ENCODE results near the gene ERBB4. TPM values are rescaled to one million over a fixed set of nuclear protein-coding genes. Genes with fewer than 3 reads are reported as not detected.
"Not testable (repeated sequence)": the region's sequence is repeated elsewhere in the genome, so short reads cannot be mapped to it uniquely, and the experiment has no call there.

The ERBB4 gene
- total RNA-seq, 1 donor from 2014 or later: 0.17 TPM

DNA sequence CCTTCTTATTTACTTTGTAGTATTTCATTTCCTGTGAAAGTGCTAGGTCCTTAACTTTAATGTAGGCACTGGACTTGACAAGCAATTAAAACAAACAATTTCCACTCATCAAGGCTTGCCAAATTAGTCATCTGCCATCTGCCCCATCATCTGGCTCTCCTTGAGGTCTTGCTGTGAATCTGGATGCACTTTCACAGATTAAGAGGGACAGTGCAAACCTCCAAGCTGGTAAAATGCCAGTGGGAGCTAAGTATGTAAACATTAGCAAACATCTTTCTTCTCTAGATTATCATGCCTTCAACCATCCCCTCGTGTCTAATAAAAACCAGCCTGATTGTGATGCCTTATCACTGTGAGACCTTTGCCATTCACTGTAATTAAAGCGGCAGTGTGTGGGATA lies 402.9 kb downstream of the ERBB4 start:
- DNase-seq: peak; percentile 11

DNA sequence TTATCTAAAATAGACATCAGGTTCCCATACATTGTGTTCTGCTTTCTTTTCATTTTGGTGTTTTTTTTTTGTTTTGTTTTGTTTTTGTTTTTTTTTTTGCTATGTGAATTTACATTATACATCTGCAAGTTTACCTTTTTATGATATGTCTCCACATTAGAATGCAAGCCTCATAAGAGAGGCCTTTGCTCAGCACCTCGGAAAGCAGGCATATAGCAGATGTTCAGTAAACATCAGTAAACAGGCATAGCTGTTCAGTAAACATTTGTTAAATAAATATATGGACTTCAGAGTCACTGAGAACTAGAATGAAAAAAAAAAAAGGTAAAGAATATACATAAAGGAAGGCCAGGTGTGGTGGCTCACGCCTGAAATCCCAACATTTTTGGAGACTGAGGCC lies 405.3 kb downstream of the ERBB4 start:
- DNase-seq: no peak

DNA sequence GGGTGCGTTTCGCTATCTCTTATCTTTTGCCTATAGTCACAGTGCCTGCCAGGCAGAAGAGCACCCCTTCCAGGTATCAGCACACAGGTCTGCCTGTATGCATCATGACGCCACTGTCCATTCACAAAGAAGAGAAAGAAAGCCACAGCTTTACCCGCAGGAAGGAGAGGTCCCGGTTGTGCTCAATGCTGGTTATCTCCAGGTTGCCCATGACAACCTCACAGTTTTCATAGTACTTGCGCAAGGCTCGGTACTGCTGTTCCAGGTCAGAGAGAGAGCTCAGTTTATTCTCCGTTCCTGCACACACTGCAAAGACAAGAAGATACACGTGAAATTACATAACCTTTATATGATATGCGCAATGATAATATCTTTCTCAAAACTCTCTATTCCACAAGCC lies 414.0 kb downstream of the ERBB4 start:
- no peak for DNase-seq

DNA sequence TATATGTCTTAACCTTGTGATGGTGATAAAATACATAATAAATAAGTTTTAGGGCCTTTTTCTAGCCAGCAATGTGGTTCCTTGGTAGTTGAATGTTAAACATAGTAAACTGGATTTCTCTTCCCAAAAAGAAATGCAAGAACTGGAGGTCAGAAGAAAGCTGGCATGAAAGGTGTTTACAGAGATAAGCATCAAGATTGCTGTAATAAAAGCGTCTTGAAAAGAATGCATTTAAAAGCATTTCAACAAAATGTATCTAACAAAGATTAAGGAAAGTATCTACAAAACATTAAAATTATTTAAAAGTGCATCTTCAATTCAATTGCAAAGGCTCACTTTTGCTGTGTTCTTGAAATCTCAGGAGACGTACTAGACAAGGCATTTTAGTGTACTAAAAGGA lies 419.0 kb downstream of the ERBB4 start:
- no peak for DNase-seq

DNA sequence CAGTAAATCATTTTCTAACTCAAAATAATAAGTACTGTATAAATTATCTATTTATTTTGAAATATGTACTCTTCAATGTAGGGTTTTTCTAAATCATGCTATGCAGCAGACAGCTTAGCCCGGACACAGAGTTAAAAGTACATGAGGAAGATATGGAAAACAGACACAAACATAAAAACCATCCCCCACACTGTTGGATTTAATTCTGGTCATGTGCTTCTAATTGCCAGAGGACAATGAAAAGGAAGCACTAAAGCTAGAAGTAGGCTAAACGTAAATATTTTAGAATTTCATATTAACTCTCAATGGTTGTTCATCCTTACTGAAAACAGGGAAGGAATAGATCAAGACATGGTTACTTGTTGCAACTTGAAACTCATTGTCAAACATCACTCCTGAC lies 420.7 kb downstream of the ERBB4 start:
- DNase-seq: peak; percentile 7

DNA sequence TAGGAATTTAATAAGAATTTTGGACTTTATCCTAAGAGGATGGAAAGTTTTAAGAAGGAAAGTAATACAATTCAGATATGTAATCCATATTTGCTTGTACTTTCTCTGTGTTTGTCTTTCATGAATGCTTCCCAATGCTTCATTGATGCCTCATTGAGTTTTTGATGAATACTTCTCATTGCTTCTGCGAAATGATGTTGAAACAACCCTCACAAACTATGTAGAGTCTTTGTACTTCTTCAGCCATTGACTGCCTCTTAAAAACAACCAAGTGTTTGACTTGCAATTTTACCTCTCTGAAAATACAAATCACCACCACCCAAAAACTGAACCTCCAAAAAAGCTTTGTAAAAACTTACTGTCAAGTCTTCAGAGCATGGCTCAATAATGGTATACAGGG lies 424.1 kb downstream of the ERBB4 start:
- no peak for DNase-seq

DNA sequence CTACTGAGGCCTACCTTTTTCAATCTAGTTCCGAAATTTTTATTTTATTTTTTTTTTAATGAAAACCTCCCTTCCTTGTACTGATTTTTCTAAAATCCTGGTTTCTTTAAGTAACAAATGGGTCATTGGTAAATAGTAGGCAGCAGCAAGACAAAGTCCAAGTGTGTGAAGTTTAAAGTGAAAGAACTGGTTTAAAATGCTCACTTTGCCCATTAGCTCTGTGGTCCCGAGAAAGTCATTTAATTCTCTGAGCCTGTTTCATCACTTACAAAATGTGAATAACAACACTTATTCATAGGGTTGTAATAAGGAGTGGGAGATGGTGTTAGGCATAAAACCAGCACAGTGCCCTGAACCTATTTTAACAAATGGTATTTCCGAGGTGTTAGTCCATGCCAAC lies 426.2 kb downstream of the ERBB4 start:
- no peak for DNase-seq

DNA sequence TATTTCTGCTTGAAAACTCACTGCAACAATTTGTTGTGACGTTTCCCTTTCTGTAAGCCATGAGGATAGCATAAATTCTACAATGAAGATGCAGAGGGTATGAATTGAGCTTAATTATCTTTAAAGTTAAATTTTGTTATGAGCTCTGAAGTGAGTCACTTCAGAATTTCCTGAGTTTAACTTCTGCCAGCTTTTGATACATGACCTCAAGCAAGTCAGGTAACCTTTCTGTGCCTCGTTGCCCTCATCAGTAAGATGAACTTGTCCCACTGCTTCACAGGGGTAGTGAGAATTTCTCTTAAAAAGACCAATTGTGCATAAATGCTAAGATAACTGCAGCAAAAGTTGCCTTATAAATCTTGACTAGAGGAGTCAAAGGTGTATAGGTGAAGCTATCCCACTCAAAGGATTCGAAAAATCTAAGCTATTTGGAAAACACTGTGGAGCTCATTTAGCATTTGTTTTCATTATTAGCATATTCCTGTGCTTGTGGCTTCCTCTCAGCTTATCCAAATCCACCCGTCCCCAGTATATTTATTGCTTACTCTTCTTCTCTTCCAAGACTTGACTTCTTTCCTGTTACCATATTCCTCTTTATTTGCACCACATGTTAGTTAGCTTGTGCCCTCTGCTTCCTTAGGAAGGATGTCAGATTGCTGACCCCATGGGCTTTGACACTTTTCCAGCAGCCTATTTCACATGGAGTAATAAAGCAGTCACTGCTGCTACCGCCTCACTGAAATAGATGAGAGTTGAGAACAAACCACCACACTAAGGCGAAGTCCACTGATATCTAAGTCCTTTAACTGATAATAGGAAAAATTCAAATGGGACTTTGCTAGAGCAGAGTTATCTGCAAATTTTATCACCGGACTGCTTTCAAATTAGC lies 428.6 kb downstream of the ERBB4 start:
- DNase-seq: peak; percentile 79

DNA sequence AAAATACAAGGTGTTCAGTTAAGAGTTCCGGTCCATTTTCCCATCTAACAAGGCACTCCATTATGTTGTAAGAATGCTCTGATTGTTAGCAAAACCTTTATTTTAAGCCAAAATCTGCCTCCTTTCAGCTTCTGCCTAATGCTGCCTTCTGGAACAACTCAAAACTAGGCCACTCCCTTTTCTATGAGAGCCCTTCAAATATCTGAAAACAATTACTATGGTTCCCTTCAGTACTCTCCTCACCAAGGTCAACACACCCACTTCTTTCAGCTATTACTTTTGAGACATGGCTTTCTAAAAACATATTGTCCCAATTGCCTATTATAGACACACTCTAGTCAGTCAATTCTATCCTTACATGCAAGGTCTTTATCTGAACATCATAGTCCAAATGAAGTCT lies 429.4 kb downstream of the ERBB4 start:
- peak; percentile 12 for DNase-seq

DNA sequence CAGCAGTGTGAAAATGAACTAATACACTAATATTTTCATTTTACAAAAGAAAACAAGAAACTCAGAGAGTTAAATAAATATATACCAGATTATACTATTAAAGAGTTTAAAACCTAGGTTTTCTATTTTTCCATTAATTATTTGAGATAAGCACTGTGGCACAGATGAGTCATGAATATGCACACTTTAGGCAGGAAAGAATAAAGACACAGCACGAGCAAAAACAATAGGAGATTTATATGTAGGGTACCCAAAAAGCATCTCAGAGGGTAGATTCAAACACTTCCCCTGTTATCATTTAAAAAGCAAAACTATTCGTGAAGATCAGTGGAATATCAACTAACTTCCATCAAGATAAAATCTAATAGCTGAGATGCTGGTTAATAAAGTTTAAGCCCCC lies 430.6 kb downstream of the ERBB4 start:
- peak; percentile 36 for DNase-seq

DNA sequence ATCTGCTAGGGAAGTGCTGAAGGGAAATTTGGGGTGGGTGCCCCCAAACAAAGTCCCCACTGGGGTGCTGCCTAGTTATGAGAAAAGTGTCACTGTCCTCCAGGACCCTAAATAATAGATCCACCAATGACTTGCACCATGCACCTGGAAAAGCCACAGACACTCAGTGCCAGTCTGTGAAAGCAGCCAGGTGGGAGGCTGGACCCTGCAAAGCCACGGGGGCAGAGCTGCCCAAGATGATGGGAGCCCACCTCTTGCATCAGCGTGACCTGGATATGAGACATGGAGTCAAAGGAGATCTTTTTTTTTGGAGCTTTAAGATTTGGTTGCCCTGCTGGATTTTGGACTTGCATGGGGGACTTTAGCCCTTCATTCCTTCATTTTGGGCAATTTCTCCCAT lies 431.6 kb downstream of the ERBB4 start:
- DNase-seq: no peak

DNA sequence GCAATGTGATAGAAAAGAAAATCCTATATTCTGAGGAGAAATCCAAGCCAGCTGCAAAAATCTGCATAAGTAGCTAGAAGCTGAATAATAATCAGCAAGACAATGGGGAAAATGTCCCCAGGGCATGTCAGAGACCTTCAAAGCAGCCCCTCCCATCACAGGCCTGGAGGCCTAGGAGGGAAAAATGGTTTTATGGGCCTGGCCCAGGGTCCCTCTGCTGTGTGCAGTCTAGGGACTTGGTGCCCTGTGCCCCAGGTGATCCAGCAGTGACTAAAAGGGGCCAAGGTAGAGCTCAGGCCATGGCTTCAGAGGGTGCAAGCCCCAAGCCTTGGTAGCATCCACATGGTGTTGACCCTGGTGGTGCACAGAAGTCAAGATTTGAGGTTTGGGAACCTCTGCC lies 432.1 kb downstream of the ERBB4 start:
- not testable (repeated sequence) for DNase-seq

DNA sequence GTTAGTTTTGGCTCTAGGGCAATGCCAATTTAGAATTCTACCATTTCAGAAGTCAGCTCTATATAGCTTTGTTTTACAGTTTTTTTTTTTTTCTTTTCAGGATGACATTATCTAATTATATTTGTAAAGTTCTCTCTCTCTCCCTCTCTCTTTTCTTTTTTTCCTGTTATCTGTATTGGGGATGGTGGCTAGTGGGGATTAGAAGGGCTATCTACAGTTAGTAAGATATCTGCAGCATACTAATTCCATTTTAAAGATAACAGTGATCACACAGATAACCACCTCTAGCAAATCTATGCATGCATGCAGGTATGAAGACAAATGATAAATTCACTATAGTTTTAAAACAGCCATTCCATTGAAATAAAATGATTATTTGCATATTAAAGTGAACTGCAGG lies 438.9 kb downstream of the ERBB4 start:
- no peak for DNase-seq

DNA sequence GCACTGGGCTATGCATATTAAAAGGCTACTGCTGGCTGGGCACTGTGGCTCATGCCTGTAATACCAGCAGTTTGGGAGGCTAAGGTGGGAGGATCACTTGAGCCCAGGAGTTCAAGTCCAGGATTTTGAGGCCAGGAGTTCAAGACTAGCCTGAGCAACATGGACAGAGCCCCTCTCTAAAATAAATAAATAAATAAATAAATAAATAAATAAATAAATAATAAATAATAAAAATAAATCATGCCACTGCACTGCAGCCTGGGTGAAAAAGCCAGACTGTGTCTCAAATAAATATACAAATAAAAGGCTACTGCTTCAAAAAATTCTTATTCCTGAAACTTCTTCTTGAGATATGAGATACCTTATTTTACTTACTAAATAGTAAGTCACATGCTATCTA lies 439.6 kb downstream of the ERBB4 start:
- DNase-seq: no peak

DNA sequence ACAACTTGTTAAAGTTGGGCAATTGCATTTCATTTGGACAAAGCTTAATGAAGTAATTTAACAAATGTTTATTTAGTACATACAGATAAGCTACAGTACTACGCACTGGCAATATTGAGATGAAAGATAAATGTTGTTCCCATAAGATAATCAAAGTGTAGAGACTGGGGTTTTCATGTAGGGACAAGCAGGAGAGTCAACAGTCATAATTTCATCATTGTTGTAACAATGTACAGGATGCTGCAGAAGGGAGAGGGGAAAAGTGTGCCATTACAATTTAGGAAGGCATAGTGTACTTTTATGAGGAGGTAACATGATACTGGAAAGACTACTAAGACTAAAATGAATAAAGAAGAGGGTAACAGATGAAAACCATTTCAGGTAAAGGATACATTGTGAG lies 441.6 kb downstream of the ERBB4 start:
- no peak for DNase-seq

DNA sequence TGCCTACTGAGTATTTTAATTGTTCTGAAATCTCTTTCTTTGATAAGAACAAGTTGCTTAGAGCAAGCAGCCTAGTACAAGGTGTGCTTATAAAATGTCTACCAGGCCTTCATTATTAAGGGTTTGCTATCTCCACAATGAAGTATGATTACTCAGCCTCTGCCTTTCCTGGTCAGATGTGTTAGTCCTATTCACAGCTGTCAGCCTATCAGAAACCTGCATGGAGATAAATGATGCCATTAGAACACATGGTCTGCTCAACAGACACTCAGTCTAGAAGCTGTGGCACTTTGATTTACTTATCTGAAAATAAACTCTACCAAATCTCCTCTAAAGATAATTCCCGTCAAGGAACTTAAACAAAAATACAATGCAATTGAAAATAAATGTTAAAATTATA lies 448.7 kb downstream of the ERBB4 start:
- DNase-seq: no peak

DNA sequence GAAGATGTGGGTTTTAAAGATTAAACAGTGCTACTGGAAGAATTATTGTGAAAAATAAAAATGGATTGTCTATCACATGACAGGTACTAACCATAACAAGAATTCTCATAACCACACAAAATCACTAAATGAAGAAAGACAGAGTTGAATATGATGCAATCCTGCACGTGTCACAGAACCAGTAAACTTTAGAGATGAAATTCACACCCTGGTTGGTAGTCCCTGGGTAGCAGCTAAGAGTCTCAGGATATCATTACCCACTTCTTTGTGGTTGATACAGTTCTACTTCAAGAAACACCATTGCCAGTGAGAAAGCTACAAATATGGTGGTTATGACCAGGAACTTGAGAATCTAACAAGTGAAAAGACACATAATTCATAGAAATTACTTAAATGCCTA lies 450.2 kb downstream of the ERBB4 start:
- DNase-seq: no peak

DNA sequence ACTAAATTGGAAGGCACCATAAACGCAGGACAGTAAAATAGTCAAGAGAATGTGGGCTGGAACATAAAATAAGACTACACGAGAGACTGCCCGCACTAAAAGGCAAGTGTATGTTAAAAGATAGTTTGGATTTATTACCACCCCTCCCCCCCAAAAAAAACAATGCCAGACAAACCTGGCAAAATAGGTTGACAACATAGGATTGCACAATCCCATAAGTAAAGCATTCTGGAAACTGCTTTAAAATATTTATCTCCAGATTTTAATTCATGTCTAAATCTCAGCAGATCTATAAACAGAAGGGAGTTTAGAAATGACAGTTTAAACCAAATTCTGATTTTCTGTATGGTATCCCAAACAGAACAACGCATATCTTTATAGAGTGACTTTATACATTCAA lies 455.1 kb downstream of the ERBB4 start:
- DNase-seq: no peak

DNA sequence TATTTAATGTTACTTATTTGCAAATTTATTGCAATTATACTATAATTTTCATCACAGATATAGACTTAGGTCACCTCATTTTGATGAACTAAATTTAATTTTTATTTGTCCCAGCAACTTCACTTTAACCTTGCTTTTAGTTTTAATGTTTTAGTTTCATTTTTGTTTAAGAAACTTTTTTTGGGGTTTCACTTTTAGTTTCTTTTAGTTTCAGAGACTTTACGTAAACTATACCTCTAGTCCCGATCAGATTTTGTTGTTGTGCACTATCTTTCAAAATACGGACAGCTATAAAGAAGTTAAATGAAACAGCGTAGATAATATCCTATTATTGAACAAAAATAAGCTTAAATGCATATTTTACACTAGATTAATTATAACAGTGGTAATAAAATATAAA lies 460.5 kb downstream of the ERBB4 start:
- DNase-seq: no peak

DNA sequence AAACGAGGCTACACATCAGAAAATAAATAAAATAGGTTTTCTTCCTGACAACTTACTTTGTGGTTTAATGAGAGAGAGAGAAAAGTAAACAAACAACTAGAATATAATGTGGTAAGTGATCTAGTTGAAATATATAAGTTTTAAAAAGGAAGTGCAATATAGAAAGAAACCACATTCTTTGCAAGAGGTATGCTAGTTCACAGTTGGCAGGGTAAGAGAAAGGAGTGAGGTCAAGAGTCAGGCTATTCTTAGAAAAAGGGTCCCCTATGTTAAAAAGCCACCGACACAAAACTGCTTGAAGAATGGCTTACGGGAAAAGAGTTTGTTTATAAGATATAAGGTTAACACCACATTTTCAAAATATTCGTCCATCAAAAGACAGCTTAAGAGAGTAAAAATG lies 462.1 kb downstream of the ERBB4 start:
- DNase-seq: no peak

DNA sequence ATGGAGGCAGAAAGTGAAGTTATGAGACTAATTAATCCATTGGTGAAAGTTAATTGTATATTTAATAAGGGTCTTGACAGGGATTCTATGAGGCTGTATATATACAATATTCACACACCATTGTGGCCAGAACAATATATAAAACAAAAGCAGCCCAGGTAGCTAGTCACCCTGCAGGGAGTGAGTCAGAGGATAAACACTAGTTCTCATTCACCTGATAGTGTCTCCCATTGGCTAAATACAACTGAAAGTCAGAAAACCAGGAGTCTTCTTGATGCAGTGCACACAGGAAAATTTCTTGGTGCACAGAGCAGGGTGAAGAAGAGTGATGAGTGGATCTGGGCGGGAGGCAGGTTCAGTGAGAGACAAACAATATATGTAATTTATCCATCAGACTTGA lies 465.2 kb downstream of the ERBB4 start:
- DNase-seq: no peak

DNA sequence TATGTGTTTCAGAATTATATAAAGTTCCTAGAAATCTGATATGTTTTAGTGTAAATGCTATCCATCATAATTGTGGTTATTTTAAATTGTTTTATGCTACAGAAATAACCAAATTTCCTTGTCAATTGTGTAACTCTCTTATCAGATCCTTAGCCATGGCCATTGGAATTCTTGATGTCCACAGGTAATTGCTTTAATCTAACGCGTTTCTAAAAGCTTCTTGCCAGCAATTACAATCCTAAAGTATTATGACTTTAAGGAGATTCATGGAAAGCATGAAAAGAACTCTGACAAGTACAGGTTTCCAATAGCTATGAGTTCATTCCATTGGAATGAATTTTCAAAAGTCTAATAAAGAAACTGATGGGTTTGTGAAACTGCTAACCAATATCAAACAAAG lies 472.1 kb downstream of the ERBB4 start:
- no peak for DNase-seq

DNA sequence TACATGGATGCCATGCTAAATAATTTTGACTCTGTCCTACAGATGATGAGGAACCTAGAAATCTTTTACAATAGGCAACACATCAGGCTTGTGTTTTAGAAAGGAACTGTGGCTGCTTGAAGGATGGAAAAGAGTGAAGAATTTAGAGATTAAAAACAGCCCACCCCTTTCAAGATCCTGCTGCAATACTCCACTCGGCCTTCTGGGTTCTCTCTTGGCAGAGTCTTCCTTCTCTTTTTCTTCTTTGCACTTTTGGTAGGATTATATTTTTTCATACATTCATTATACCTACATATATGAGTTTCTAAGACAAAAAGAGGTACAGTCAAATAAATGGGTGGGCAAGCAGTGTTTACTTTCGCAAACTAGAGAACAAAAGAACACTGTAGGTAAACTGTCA lies 474.3 kb downstream of the ERBB4 start:
- DNase-seq: no peak

DNA sequence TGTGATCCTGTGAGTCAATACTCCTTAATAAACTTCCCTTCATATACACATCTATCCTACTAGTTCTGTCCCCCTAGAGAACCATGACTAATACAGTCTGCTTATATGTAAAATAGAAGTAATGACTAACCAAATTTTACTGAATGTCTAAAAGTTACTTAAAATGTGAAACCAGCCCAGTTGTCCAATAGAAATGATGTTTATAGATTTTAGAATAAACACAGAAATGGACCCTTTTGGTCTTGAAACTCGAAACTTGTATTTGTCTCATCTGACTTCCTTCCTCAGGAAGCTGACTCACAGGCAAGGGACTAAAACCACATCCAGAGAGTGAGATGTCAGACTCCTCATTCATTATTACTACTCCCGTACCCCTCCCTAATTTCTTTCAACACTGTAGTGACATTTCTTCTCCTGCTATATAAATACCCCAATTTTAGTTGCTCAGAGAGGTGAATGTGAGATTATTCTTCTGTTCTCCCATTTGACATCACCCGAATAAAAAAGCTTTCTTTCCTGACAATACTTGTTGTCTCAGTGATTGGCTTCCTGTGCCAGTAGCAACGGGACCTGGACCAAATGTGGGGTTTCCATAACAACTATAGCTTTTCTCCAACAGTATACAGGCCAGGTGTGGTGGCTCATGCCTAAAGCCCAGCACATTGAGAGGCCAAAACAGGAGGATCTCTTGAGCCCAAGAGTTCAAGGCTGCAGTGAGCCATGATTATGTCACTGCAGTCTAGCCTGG lies 486.0 kb downstream of the ERBB4 start:
- DNase-seq: peak; percentile 71
